ENCODE data around the gene SOCS7.

DNA sequence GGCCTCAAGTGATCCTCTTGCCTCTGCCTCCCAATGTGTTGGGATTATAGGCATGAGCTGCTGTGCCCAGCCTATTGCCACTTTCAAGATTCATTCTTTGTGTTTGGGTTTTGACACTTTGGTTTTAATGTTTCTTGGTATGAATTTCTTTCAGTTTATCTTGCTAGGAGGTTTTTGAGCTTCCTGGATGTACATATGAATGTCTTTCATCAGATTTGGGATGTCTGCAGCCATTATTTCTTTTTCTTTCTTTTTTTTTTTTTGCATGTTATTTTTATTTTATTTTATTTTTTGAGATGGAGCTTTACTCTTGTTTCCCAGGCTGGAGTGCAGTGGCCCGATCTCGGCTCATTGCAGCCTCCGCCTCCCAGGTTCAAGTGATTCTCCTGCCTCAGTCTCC is 36.1 kb upstream of the SOCS7 start:
- TF ChIP-seq, protein P1, sequence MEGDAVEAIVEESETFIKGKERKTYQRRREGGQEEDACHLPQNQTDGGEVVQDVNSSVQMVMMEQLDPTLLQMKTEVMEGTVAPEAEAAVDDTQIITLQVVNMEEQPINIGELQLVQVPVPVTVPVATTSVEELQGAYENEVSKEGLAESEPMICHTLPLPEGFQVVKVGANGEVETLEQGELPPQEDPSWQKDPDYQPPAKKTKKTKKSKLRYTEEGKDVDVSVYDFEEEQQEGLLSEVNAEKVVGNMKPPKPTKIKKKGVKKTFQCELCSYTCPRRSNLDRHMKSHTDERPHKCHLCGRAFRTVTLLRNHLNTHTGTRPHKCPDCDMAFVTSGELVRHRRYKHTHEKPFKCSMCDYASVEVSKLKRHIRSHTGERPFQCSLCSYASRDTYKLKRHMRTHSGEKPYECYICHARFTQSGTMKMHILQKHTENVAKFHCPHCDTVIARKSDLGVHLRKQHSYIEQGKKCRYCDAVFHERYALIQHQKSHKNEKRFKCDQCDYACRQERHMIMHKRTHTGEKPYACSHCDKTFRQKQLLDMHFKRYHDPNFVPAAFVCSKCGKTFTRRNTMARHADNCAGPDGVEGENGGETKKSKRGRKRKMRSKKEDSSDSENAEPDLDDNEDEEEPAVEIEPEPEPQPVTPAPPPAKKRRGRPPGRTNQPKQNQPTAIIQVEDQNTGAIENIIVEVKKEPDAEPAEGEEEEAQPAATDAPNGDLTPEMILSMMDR (IDR thresholded peaks at IDR 0.05; ENCODE audit: insufficient read depth, low read depth, low read length) = no peak
- no peak for TF ChIP-seq EZH2 (IDR thresholded peaks at IDR 0.05; ENCODE audit: insufficient read depth, low read length)
